ENCODE results near the gene S100A1.
"Not testable (repeated sequence)": the region's sequence is repeated elsewhere in the genome, so short reads cannot be mapped to it uniquely, and the experiment has no call there.

S100A1 gene

GRCh38 chr1:153636312-153636711 lies 8.1 kb downstream of the S100A1 start:
- DNase-seq (ENCODE audit: insufficient read length, low spot score), result no peak
- TF ChIP-seq SPI1 (IDR thresholded peaks at IDR 0.05; ENCODE audit: low read depth, low read length) (no peak), TAF1 (IDR thresholded peaks at IDR 0.05; ENCODE audit: low read depth, low read length) (no peak), POLR2AphosphoS5 (IDR thresholded peaks at IDR 0.05; ENCODE audit: low read depth, low read length) (no peak), PAX5 (IDR thresholded peaks at IDR 0.05; ENCODE audit: insufficient read depth, low read length, severe bottlenecking) (no peak), POLR2A (IDR thresholded peaks at IDR 0.05; ENCODE audit: low read depth, low read length) (no peak), POU2F2 (IDR thresholded peaks at IDR 0.05; ENCODE audit: low read depth, low read length) (no peak)
- FAIRE-seq, result no peak

GRCh38 chr1:153638261-153638660 lies 10.0 kb downstream of the S100A1 start:
- no peak for DNase-seq (ENCODE audit: insufficient read length, low spot score)
- no peak for TF ChIP-seq POLR2AphosphoS5 (IDR thresholded peaks at IDR 0.05; ENCODE audit: low read depth, low read length)
- TF ChIP-seq POU2F2 (IDR thresholded peaks at IDR 0.05; ENCODE audit: low read depth, low read length), result no peak
- no peak for TF ChIP-seq TAF1 (IDR thresholded peaks at IDR 0.05; ENCODE audit: low read depth, low read length)
- no peak for TF ChIP-seq SPI1 (IDR thresholded peaks at IDR 0.05; ENCODE audit: low read depth, low read length)
- no peak for TF ChIP-seq PAX5 (IDR thresholded peaks at IDR 0.05; ENCODE audit: insufficient read depth, low read length, severe bottlenecking)
- TF ChIP-seq POLR2A (IDR thresholded peaks at IDR 0.05; ENCODE audit: low read depth, low read length), result no peak
- FAIRE-seq, result no peak

GRCh38 chr1:153639280-153639679 lies 11.0 kb downstream of the S100A1 start:
- TF ChIP-seq POLR2A (IDR thresholded peaks at IDR 0.05; ENCODE audit: low read depth, low read length), result no peak
- TF ChIP-seq SPI1 (IDR thresholded peaks at IDR 0.05; ENCODE audit: low read depth, low read length), result no peak
- no peak for TF ChIP-seq POU2F2 (IDR thresholded peaks at IDR 0.05; ENCODE audit: low read depth, low read length)
- no peak for TF ChIP-seq PAX5 (IDR thresholded peaks at IDR 0.05; ENCODE audit: insufficient read depth, low read length, severe bottlenecking)
- TF ChIP-seq POLR2AphosphoS5 (IDR thresholded peaks at IDR 0.05; ENCODE audit: low read depth, low read length), result no peak
- TF ChIP-seq TAF1 (IDR thresholded peaks at IDR 0.05; ENCODE audit: low read depth, low read length), result no peak
- DNase-seq (ENCODE audit: insufficient read length, low spot score), result no peak
- no peak for FAIRE-seq

- not testable (repeated sequence) for DNase-seq (ENCODE audit: insufficient read length, low spot score); FAIRE-seq
Observed at GRCh38 chr1:153640213-153640612, 12.0 kb downstream of the S100A1 start.

- FAIRE-seq, result no peak
- no peak for DNase-seq (ENCODE audit: insufficient read length, low spot score)
- 0 out of 2 replicates have a peak, but pooled peaks have one; percentile 26 for TF ChIP-seq POLR2A (IDR thresholded peaks at IDR 0.05; ENCODE audit: low read depth, low read length)
- TF ChIP-seq POU2F2 (IDR thresholded peaks at IDR 0.05; ENCODE audit: low read depth, low read length), result no peak
Observed at GRCh38 chr1:153640861-153641260, 12.6 kb downstream of the S100A1 start.

GRCh38 chr1:153642161-153642560 lies 13.9 kb downstream of the S100A1 start:
- FAIRE-seq (no peak), DNase-seq (ENCODE audit: insufficient read length, low spot score) (no peak)
- TF ChIP-seq SPI1 (IDR thresholded peaks at IDR 0.05; ENCODE audit: low read depth, low read length) (no peak), TAF1 (IDR thresholded peaks at IDR 0.05; ENCODE audit: low read depth, low read length) (no peak), POLR2A (IDR thresholded peaks at IDR 0.05; ENCODE audit: low read depth, low read length) (no peak), POLR2AphosphoS5 (IDR thresholded peaks at IDR 0.05; ENCODE audit: low read depth, low read length) (no peak), PAX5 (IDR thresholded peaks at IDR 0.05; ENCODE audit: insufficient read depth, low read length, severe bottlenecking) (no peak), POU2F2 (IDR thresholded peaks at IDR 0.05; ENCODE audit: low read depth, low read length) (no peak)

GRCh38 chr1:153643100-153643499 lies 14.9 kb downstream of the S100A1 start:
- TF ChIP-seq POU2F2 (IDR thresholded peaks at IDR 0.05; ENCODE audit: low read depth, low read length), result no peak
- no peak for TF ChIP-seq POLR2AphosphoS5 (IDR thresholded peaks at IDR 0.05; ENCODE audit: low read depth, low read length)
- TF ChIP-seq TAF1 (IDR thresholded peaks at IDR 0.05; ENCODE audit: low read depth, low read length), result no peak
- no peak for TF ChIP-seq PAX5 (IDR thresholded peaks at IDR 0.05; ENCODE audit: insufficient read depth, low read length, severe bottlenecking)
- no peak for TF ChIP-seq SPI1 (IDR thresholded peaks at IDR 0.05; ENCODE audit: low read depth, low read length)
- no peak for TF ChIP-seq POLR2A (IDR thresholded peaks at IDR 0.05; ENCODE audit: low read depth, low read length)
- DNase-seq (ENCODE audit: insufficient read length, low spot score), result no peak
- FAIRE-seq, result no peak

- no peak for DNase-seq (ENCODE audit: insufficient read length, low spot score)
- FAIRE-seq, result no peak
- TF ChIP-seq SPI1 (IDR thresholded peaks at IDR 0.05; ENCODE audit: low read depth, low read length), result no peak
Observed at GRCh38 chr1:153643816-153644215, 15.6 kb downstream of the S100A1 start.

- no peak for FAIRE-seq
- no peak for DNase-seq (ENCODE audit: insufficient read length, low spot score)
- TF ChIP-seq POLR2AphosphoS5 (IDR thresholded peaks at IDR 0.05; ENCODE audit: low read depth, low read length), result no peak
- TF ChIP-seq POLR2A (IDR thresholded peaks at IDR 0.05; ENCODE audit: low read depth, low read length), result peak; percentile 72
- no peak for TF ChIP-seq PAX5 (IDR thresholded peaks at IDR 0.05; ENCODE audit: insufficient read depth, low read length, severe bottlenecking)
Observed at GRCh38 chr1:153646672-153647345, 18.6 kb downstream of the S100A1 start.

- no peak for FAIRE-seq
- no peak for DNase-seq (ENCODE audit: insufficient read length, low spot score)
- TF ChIP-seq POLR2AphosphoS5 (IDR thresholded peaks at IDR 0.05; ENCODE audit: low read depth, low read length) (peak; percentile 85; the same call in 1 of the 2 replicates), POLR2A (IDR thresholded peaks at IDR 0.05; ENCODE audit: low read depth, low read length) (peak; percentile 50; the same call in 1 of the 2 replicates), TAF1 (IDR thresholded peaks at IDR 0.05; ENCODE audit: low read depth, low read length) (no peak)
Observed at GRCh38 chr1:153647346-153647714, 19.1 kb downstream of the S100A1 start.
